GM21576 (cell line): Measurements from ENCODE around the gene PLCH1.

Experiments used
- ATAC-seq: cut with Tn5 transposase; IDR thresholded peaks from one replicate; pipeline ENCODE4 v1.9.1; 2021; ENCODE audit warnings: mild to moderate bottlenecking, moderate library complexity; ENCODE audit not compliant: unreplicated experiment

The PLCH1 gene

DNA sequence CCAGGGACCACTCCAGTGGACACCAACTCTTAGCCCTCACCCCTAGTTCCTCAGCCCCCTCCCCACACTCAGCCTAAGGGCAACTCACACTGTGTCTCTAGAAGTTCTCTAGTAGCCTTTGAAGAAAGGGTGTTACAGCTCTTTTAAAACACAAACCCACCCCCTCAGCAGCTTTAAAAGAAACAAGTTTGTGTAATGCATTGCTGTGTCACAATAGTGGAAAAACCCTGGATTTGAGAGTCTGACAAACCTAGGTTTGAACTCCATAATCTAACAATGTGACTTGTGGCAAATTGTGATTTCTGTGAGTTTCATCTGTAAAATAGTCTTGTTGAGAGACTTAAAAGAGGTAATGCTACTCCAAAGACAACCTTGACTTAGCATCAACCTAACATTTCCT, 54.0 kb downstream of the PLCH1 start:
- ATAC-seq: no peak

GRCh38 chr3:155688481-155688880, 56.4 kb downstream of the PLCH1 start:
- no peak for ATAC-seq

- ATAC-seq: no peak
These were observed 61.5 kb downstream of the PLCH1 start for GRCh38 chr3:155683344-155683720.

- ATAC-seq: no peak
These were observed 62.2 kb downstream of the PLCH1 start for GRCh38 chr3:155682426-155683343.

GRCh38 chr3:155676252-155676981, 68.5 kb downstream of the PLCH1 start:
- no peak for ATAC-seq

DNA sequence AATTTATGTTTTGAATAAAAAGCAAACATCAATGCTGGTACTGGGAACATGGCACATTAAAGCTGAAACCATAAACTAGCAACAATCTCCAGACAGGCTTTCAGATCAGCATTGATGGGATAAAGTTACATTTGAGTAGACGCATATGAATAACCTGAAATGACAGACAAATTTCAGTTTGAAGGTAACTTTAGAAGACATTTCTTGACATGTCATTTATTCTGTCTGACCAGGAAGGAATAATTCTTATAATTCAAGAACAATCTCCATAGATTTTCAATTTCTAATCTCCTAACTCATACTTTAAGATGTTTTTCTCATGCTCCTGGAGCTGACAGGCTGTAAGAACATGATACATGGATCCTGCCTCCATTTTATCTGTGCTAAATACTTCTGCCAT, 69.8 kb downstream of the PLCH1 start:
- ATAC-seq: no peak

DNA sequence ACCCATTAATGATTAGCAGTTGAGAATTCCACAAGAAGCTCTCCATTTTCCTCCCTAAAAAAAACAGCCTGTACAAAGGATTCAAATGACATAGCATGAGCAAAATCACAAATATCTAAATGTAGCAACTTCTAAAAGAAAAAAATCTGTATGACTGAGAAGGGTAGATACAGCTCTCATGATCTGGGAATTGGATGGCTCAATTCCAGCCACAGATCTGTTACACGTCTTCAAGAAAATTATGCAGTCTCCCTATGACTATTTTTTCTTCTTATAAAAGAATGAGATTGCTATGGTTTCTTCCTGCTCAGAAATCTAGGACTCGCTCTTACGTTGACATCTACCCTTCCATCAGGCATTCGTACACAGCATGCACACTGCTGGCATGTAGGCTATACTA, 71.5 kb downstream of the PLCH1 start:
- no peak for ATAC-seq

GRCh38 chr3:155670335-155670734, 74.5 kb downstream of the PLCH1 start:
- no peak for ATAC-seq

- no peak for ATAC-seq
These were observed 76.9 kb downstream of the PLCH1 start for GRCh38 chr3:155667988-155668387.

DNA sequence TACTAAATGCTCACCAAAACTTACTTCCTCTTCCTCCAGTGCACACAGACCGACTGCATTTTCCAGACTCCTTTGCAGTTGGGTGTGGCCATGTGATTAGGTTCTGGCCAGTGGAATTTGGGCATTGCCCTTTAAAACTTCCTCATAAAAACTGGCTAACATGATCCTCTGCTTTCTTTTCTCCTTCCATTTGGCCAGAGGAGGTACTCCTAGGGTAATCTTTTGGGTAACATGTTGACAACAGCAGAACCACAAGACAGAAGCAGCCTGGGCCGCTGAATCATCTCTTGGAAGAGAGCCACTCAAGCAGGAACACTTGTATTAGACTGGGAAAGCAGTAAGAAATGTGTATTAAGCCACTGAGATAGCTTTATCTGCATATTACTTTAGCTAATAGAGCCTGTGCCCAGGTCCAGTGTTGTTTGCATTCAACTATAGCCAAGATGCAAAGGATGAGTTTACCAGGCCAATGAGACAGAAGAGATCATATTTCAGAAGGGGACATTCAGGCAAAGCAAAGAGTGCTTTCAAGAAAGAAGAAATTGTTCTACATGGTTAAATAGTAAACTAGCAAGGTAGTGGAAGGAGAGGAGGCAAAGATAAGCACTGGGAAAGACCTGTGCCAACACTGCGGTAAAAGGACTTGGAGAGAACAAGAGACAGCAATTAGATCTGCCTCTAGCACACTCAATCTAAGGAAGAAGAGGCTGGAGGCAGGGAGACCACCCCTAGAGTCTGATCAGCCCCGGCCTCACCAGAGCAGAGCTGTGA, 79.8 kb downstream of the PLCH1 start:
- ATAC-seq: no peak

DNA sequence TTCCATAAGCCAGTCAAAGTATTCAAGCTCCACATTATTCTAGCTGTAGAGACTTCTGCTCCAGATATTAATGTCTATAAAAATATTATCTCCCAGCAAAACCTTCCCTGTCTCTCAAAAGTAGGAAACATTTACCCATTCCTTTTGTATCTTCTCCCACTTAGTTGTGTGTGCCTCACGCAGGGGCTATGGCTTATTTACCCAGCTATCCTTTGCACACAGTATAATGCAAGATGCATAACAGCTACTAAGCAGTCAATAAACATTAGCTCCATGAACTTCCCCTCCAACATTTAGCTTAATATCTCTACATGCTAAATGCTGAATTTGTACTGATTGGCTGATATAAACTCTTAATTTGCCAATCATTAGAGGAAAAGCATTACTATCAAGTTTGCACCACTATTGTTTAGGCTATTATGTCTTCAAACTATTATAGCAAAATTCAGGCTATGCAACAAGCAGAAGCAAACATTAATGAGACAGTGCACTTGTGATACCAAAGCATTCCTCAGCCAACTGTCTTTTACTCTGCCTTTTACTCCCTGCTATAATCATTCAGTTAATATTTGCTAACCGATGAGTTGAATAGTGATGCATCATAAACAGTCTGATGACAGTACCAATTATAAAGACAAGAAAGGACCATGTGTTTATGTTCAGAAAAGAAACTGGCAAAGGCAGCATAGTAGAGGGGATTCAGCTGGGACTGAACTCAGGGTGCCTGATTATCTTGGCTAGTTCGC, 81.2 kb downstream of the PLCH1 start:
- ATAC-seq: no peak

GRCh38 chr3:155661760-155662159, 83.1 kb downstream of the PLCH1 start:
- no peak for ATAC-seq

GRCh38 chr3:155661042-155661441, 83.8 kb downstream of the PLCH1 start:
- no peak for ATAC-seq

DNA sequence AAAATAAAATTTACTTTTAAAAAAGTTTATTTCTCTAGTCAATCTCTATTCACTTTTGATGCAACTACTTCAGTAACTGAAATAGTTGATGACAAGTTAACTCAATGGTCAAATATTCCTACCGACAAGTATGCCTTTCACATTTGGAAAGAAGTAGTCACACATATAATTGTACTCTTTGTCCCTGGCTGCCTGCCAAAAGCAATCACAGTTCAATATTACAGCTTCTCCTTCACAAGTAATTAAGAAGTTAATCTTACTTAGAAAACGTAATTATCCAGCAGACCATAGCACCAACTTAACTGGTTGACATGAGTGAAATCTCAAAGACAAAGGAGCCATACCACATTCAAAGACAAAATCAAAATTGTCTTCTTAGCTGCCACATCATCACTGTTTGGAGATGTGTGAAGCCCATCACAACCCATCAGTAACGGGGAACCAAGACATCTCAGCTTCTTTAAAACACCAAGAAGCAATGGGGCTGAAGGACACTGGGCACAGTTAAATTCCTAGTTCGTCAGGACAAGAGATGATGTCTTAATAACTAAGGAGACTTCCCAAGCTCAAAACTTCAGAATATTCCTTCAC, 86.1 kb downstream of the PLCH1 start:
- ATAC-seq: no peak

GRCh38 chr3:155658006-155658405, 86.9 kb downstream of the PLCH1 start:
- ATAC-seq: no peak

- ATAC-seq: no peak
These were observed 87.7 kb downstream of the PLCH1 start for GRCh38 chr3:155657161-155657560.

DNA sequence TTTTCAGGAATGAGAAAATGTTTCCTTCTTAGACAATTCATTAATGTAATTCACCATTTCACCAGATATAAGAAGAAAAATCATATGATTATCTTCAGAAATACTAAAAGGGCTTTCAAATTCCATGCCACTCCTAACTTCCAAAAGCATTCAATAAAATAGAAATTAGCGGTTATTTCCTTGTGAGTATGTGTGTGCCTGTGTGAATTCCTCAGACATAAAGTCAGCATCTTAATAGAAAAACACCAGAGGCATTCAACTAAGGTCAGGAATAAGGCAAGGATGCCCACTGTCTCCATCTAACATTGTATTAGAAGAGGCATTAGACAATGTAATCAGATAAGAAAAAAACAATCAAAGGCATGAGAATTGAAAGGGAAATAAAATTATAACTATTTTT, 88.4 kb downstream of the PLCH1 start:
- ATAC-seq: no peak

GRCh38 chr3:155651489-155652218, 93.2 kb downstream of the PLCH1 start:
- no peak for ATAC-seq

DNA sequence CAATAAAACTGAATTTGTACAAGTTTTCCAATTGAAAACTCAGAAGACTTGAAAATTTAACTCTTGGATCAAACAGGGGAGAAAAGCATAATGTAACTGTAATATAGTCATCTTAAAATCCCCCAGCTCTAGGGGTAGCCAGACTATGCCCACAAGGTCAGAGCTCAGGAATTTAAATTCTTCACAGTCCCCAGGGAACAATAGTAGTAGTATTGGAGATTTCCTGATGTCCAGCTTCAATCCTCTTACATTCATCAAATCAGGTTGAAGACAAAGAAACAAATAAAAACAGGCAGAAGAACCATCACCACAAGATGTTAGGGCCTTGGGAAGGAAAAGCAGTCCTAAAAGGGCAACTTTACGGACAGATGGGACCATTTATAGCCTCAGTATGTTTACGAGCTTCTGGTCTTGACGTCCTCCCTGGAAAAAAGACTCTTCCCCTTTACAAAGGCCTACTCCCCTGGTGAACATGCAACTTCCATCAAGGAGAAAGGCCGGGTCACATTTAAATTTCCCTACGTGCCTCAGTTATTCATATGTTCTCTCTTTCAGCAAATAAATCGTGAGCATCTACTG, 96.8 kb downstream of the PLCH1 start:
- no peak for ATAC-seq
